Spleen (tissue), 11 donors: ENCODE measurements around the gene SELENOS. TPM values are rescaled to one million over a fixed set of nuclear protein-coding genes. Genes with fewer than 3 reads are reported as not detected.

Experiments
- DNase-seq: peaks from one replicate; pipeline ENCODE4 v3.0.0-alpha.2; 2020
- H3K27ac ChIP-seq, 8 donors: fragments of 200-600 bp; sonication (generic) in 7 of 8; 1 replicate in 4 of 8; 2 replicates in 4 of 8; pipeline versions ENCODE4 v1.5.0 to v1.8.0; 2016 to 2021; ENCODE audit warnings: inconsistent platforms in 4 of 8, mild to moderate bottlenecking in 4 of 8, moderate library complexity in 1 of 8
- H3K27me3 ChIP-seq, 7 donors: fragments of 200-600 bp; sonication (generic) in 6 of 7; replicated peaks in 1 of 7; 1 replicate in 4 of 7; 2 replicates in 3 of 7; pipeline versions ENCODE4 v1.5.0 to v1.8.0; 2016 to 2021; ENCODE audit warnings: inconsistent platforms in 3 of 7, mild to moderate bottlenecking in 1 of 7
- H3K36me3 ChIP-seq, 6 donors: fragments of 200-600 bp; sonication (generic) in 5 of 6; 1 replicate in 4 of 6; 2 replicates in 2 of 6; pipeline versions ENCODE4 v1.5.0 to v1.8.0; 2016 to 2021; ENCODE audit warnings: inconsistent platforms in 2 of 6
- H3K4me1 ChIP-seq, 6 donors: fragments of 200-600 bp; sonication (generic) in 5 of 6; 1 replicate in 3 of 6; 2 replicates in 3 of 6; pipeline versions ENCODE4 v1.5.0 to v1.8.0; 2016 to 2021; ENCODE audit warnings: inconsistent platforms in 3 of 6
- H3K4me3 ChIP-seq, 8 donors: fragments of 200-600 bp; sonication (generic) in 7 of 8; 1 replicate in 4 of 8; 2 replicates in 4 of 8; pipeline versions ENCODE4 v1.5.0 to v1.8.0; 2016 to 2021; ENCODE audit warnings: inconsistent platforms in 4 of 8, mild to moderate bottlenecking in 4 of 8, moderate library complexity in 2 of 8
- H3K9me3 ChIP-seq, 8 donors: fragments of 200-600 bp; sonication (generic) in 7 of 8; 1 replicate in 4 of 8; 2 replicates in 4 of 8; pipeline versions ENCODE4 v1.5.0 to v1.8.0; 2016 to 2021; ENCODE audit warnings: inconsistent platforms in 4 of 8
- CTCF ChIP-seq, 11 experiments: fragments of 200-600 bp in 7 of 11; fragments of 450-650 bp in 4 of 11; sonication (generic) in 4 of 11; IDR thresholded peaks in 8 of 11; conservative IDR thresholded peaks in 3 of 11; 1 replicate in 7 of 11; 2 replicates in 4 of 11; pipeline versions ENCODE4 v1.4.0 to v1.8.0; 2016 to 2021; ENCODE audit warnings: antibody characterized with exemption in 11 of 11, inconsistent platforms in 4 of 11, mild to moderate bottlenecking in 1 of 11
- POLR2A ChIP-seq, 3 donors: fragments of 450-650 bp; IDR thresholded peaks; one replicate each; pipeline ENCODE4 v1.5.1; 2017; ENCODE audit warnings: antibody characterized with exemption in 3 of 3, mild to moderate bottlenecking in 1 of 3
- POLR2AphosphoS5 ChIP-seq, 3 donors: sonication (generic); formaldehyde crosslinking; IDR thresholded peaks; one replicate each; pipeline ENCODE4 v1.5.1; 2017; ENCODE audit warnings: antibody characterized with exemption in 3 of 3
- WGBS, 5 donors: extraction: QIAGEN DNeasy Blood & Tissue Kit in 3 of 5; methylation state at CpG; one replicate each; pipeline versions ENCODE4 v1.1.5 to v1.1.7; 2013 to 2018; 5-methylcytosine and 5-hydroxymethylcytosine counted together
- intact Hi-C: fragments of 100-400 bp; cut with DNase I; formaldehyde crosslinking; loops from one replicate; pipeline ENCODE4 v1.15.0; 2023; ENCODE audit warnings: low total_unique reads
- polyA plus RNA-seq, 3 donors: library from polyadenylated mRNA; stranded (reverse); fragments of 200-250 nt; gene quantifications; one replicate each; pipeline ENCODE4 v1.2.1, GENCODE V29; 2013
- total RNA-seq, 7 donors: library from RNA; depleted of rRNA in 3 of 7; stranded (reverse); fragments of >200 nt in 3 of 7; fragmentation: NEBNext Ultra II Directional in 4 of 7; extraction: Animal tissue kit (Norgen Biotek cat#: 25700) in 4 of 7; gene quantifications; one replicate each; pipeline versions ENCODE4 v1.1.0 to v1.2.1, GENCODE V29; 2016 to 2021
- donor health status: healthy with polysubstance abuse.
- donor health status: DM: no; HTN: no; CAD: no; lungs with moderate emphysema.
- donor health status: DM: no; HTN: no; CAD: no.
- donor health status: Bipolar disorder and iron deficiency.
- donor health status: healthy.
- donor health status: DM: no; HTN: no; CAD: no.
- donor health status: DM: yes; HTN: yes; CAD: no.

The SELENOS gene
- total and polyA plus RNA-seq, 10 donors = 25.7 to 109 (median 57.3) TPM

GRCh38 chr15:101273534-101273933, 3.8 kb downstream of the SELENOS start:
- H3K4me1 ChIP-seq = peaks cover 12 to 35% (median 27%) of the 10 kb centered on the region in 6 donors
- H3K9me3 ChIP-seq = no peaks in the 10 kb centered on the region
- 73 to 97% (median 88%) methylated on average over 5 of the region's 5 CpGs for WGBS, 5 donors
- H3K4me3 ChIP-seq = no peak overlapping the region
- TF ChIP-seq POLR2A (IDR thresholded peaks at IDR 0.05) (no peak), CTCF (IDR thresholded peaks at IDR 0.05 in 8 of 11, conservative IDR thresholded peaks at IDR 0.05 in 3 of 11) (no peak), POLR2AphosphoS5 (IDR thresholded peaks at IDR 0.05) (no peak)
- H3K27me3 ChIP-seq = no peaks in the 10 kb centered on the region
- peaks cover 0 to 75% (median 63%) of the 10 kb centered on the region in 6 donors for H3K36me3 ChIP-seq
- no peak for DNase-seq
- H3K27ac ChIP-seq = no peak overlapping the region
- intact Hi-C loops = no loop called here

GRCh38 chr15:101272584-101272983, 4.7 kb downstream of the SELENOS start:
- no peaks in the 10 kb centered on the region for H3K9me3 ChIP-seq
- 91 to 94% (median 93%) methylated on average over 9 of the region's 9 CpGs for WGBS, 5 donors
- no peaks in the 10 kb centered on the region for H3K27me3 ChIP-seq
- H3K4me3 ChIP-seq = no peak overlapping the region
- intact Hi-C loops = no loop called here
- peaks cover 12 to 29% (median 20%) of the 10 kb centered on the region in 6 donors for H3K4me1 ChIP-seq
- DNase-seq = no peak
- no peak overlapping the region for H3K27ac ChIP-seq
- peaks cover 0 to 80% (median 63%) of the 10 kb centered on the region in 6 donors for H3K36me3 ChIP-seq
- TF ChIP-seq POLR2AphosphoS5 (IDR thresholded peaks at IDR 0.05) (no peak), POLR2A (IDR thresholded peaks at IDR 0.05) (no peak), CTCF (IDR thresholded peaks at IDR 0.05 in 8 of 11, conservative IDR thresholded peaks at IDR 0.05 in 3 of 11) (no peak)

DNA sequence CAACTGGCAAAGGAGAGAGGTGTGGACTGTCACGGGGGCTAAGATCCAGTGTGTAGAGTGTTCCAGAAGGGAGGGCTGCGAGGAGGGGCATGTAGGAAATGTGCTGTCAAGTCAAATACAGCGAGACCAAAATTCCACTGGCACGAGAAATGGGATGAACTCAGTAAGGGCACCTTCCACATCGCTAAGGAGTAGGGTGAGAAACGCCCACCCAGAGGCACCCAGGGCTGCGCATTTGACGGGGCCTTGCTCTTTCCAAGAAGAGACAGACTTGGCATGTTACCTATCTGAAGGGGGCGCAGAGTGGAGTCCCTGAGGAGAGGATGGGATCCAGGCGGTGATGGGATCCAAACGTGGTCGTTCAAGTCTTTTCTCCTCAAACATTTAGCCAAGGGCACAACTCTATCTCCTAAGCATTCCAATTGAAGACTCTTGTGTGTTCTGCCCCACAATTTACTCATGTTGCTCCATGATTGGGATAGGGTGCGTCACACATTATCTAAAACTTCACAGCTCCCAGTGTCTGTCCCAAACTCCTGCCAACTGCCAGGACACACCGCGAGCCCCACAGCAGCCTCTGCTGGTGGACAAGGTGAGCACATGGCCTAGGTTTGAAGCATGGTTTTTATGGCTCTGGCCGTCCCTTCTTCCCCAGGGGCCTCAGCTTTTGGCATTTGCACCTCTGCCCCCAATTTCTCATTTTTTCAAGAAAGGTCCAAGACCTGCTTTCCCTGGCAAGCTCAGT, 7.6 kb downstream of the SELENOS start:
- DNase-seq = no peak
- H3K4me3 ChIP-seq = no peak overlapping the region
- intact Hi-C loops = loop anchor here (10.0 kb wide), 1 partner anchor 645 kb away; no protein-coding TSS in a partner anchor
- no peaks in the 10 kb centered on the region for H3K27me3 ChIP-seq
- peaks cover 4 to 26% (median 10%) of the 10 kb centered on the region in 6 donors for H3K4me1 ChIP-seq
- TF ChIP-seq POLR2AphosphoS5 (IDR thresholded peaks at IDR 0.05) = peak in 2 of 3 donors; percentile 18 to 41
- TF ChIP-seq CTCF (IDR thresholded peaks at IDR 0.05 in 8 of 11, conservative IDR thresholded peaks at IDR 0.05 in 3 of 11) = no peak
- 90 to 93% (median 92%) methylated on average over 16 of the region's 16 CpGs for WGBS, 5 donors
- no peak overlapping the region for H3K27ac ChIP-seq
- H3K36me3 ChIP-seq = peaks cover 0 to 66% (median 56%) of the 10 kb centered on the region in 6 donors
- no peaks in the 10 kb centered on the region for H3K9me3 ChIP-seq

- WGBS, 5 donors = 70 to 78% (median 72%) methylated on average over 17 to 18 of the region's 18 CpGs
- intact Hi-C loops = loop anchor here (10.0 kb wide), 1 partner anchor 643 kb away; no protein-coding TSS in a partner anchor
- Histone ChIP-seq H3K9me3 (no peaks in the 10 kb centered on the region), H3K4me3 (no peak overlapping the region), H3K27ac (peak overlapping the region in 7 of 8 donors; percentile 48 to 70 (median 56)), H3K4me1 (peaks cover 8 to 36% (median 18%) of the 10 kb centered on the region in 6 donors), H3K36me3 (peaks cover 0 to 45% (median 36%) of the 10 kb centered on the region in 6 donors), H3K27me3 (no peaks in the 10 kb centered on the region)
- DNase-seq = no peak
- TF ChIP-seq POLR2A (IDR thresholded peaks at IDR 0.05) = no peak
- no peak for TF ChIP-seq CTCF (IDR thresholded peaks at IDR 0.05 in 8 of 11, conservative IDR thresholded peaks at IDR 0.05 in 3 of 11)
- peak; percentile 58 to 76 (median 70) for TF ChIP-seq POLR2AphosphoS5 (IDR thresholded peaks at IDR 0.05)
Observed at GRCh38 chr15:101267320-101268104, 9.8 kb downstream of the SELENOS start.
